GM23248 (cell line): ENCODE measurements around the gene CACNA1I. TPM values are rescaled to one million over a fixed set of nuclear protein-coding genes. Genes with fewer than 3 reads are reported as not detected.

Experiments used
- DNase-seq: peaks from one replicate; pipeline ENCODE4 v3.0.0-alpha.2; 2015
- H2AFZ ChIP-seq: fragments of 200-600 bp; sonication (generic); 2 replicates; pipeline ENCODE4 v1.6.1; 2016; ENCODE audit warnings: antibody characterized with exemption
- H3F3A ChIP-seq: fragments of 200-600 bp; sonication (generic); 2 replicates; pipeline ENCODE4 v1.6.1; 2016; ENCODE audit warnings: mild to moderate bottlenecking, antibody characterized with exemption, mixed run types; ENCODE audit not compliant: insufficient read depth
- H3K27ac ChIP-seq: fragments of 200-600 bp; sonication (generic); 2 replicates; pipeline ENCODE4 v1.5.1; 2016; ENCODE audit warnings: mild to moderate bottlenecking
- H3K27me3 ChIP-seq: fragments of 200-600 bp; sonication (generic); replicated peaks from 2 replicates; pipeline ENCODE4 v1.6.1; 2016; ENCODE audit warnings: mild to moderate bottlenecking; ENCODE audit not compliant: insufficient read depth
- H3K36me3 ChIP-seq: fragments of 200-600 bp; sonication (generic); 2 replicates; pipeline ENCODE4 v1.6.1; 2016; ENCODE audit warnings: low read depth, mild to moderate bottlenecking
- H3K4me1 ChIP-seq: fragments of 200-600 bp; sonication (generic); 2 replicates; pipeline ENCODE4 v1.6.1; 2016; ENCODE audit warnings: mild to moderate bottlenecking; ENCODE audit not compliant: insufficient read depth
- H3K4me2 ChIP-seq: fragments of 200-600 bp; sonication (generic); one replicate; pipeline ENCODE4 v1.6.1; 2016; ENCODE audit warnings: mild to moderate bottlenecking; ENCODE audit not compliant: unreplicated experiment
- H3K4me3 ChIP-seq: fragments of 200-600 bp; sonication (generic); 2 replicates; pipeline ENCODE4 v1.5.1; 2016; ENCODE audit warnings: mild to moderate bottlenecking
- H3K79me2 ChIP-seq: fragments of 200-600 bp; sonication (generic); 2 replicates; pipeline ENCODE4 v1.6.1; 2016; ENCODE audit warnings: mild to moderate bottlenecking; ENCODE audit not compliant: insufficient read depth
- H3K9ac ChIP-seq: fragments of 200-600 bp; sonication (generic); 2 replicates; pipeline ENCODE4 v1.6.1; 2016; ENCODE audit warnings: mild to moderate bottlenecking
- H3K9me2 ChIP-seq: fragments of 200-600 bp; sonication (generic); 2 replicates; pipeline ENCODE4 v1.6.1; 2016; ENCODE audit warnings: mixed run types, mild to moderate bottlenecking, moderate library complexity; ENCODE audit not compliant: insufficient read depth
- H3K9me3 ChIP-seq: fragments of 200-600 bp; sonication (generic); one replicate; pipeline ENCODE4 v1.6.1; 2017; ENCODE audit warnings: low read depth
- H4K20me1 ChIP-seq: fragments of 200-600 bp; sonication (generic); 2 replicates; pipeline ENCODE4 v1.6.0; 2016; ENCODE audit not compliant: insufficient read depth
- EZH2 ChIP-seq: fragments of 200-600 bp; sonication (generic); IDR thresholded peaks from 2 replicates; pipeline ENCODE4 v1.6.1; 2018; ENCODE audit warnings: antibody characterized with exemption, mild to moderate bottlenecking; ENCODE audit not compliant: insufficient read depth, poor library complexity, severe bottlenecking
- EZH2phosphoT487 ChIP-seq: fragments of 200-600 bp; sonication (generic); IDR thresholded peaks from 2 replicates; pipeline ENCODE4 v1.6.1; 2018; ENCODE audit warnings: antibody characterized with exemption, moderate library complexity, mild to moderate bottlenecking, low read depth; ENCODE audit not compliant: insufficient read depth
- WGBS, 2 experiments: methylation state at CpG; one replicate each; pipeline ENCODE4 v1.1.6; 2015 to 2017; ENCODE audit warnings: low lambda C conversion rate in 2 of 2, low coverage in 1 of 2; ENCODE audit errors: missing lambda C conversion rate in 2 of 2; 5-methylcytosine and 5-hydroxymethylcytosine counted together
- in situ Hi-C: fragments of 300-500 bp; cut with MboI; formaldehyde crosslinking; loops from 2 replicates; pipeline ENCODE4 v1.15.0; 2020
- polyA plus RNA-seq: library from polyadenylated mRNA; unstranded; fragments of >200 nt; fragmentation: Nextera tagmentation; extraction: Ambion mirVana; gene quantifications from 2 replicates; pipeline ENCODE4 v1.2.1, GENCODE V29; 2016
- total RNA-seq: library from RNA; depleted of rRNA; stranded (reverse); fragments of >200 nt; shearing (Covaris generic); gene quantifications from 2 replicates; pipeline ENCODE4 v1.2.3, GENCODE V29; 2014

Gene CACNA1I
- total and polyA plus RNA-seq, 2 experiments from 2014 or later: not detected

DNA sequence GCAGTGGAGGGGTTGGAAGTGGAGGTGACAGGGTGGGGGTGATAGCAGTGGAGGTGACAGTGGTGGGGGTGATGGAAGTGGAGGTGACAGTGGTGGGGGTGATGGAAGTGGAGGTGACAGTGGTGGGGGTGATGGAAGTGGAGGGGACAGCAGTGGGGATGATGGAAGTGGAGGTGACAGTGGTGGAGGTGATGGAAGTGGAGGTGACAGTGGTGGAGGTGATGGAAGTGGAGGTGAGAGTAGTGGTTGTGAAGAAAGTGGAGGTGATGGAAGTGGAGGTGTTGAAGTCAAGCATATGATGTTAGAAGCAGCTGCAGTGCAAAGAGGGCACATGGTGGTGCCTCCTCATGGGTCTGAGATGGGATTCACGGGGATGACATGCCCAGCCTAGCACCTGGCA lies 141.5 kb downstream of the CACNA1I start:
- in situ Hi-C loops: no loop called here
- no peaks in the 10 kb centered on the region for H4K20me1 ChIP-seq
- H3K4me3 ChIP-seq: no peak overlapping the region
- DNase-seq: no peak
- H3K79me2 ChIP-seq: no peaks in the 10 kb centered on the region
- no peaks in the 10 kb centered on the region for H3K4me1 ChIP-seq
- TF ChIP-seq EZH2phosphoT487 (no peak), EZH2 (no peak)
- 29 to 36% methylated on average over 1 of the region's 1 CpG for WGBS, 2 experiments
- H3K9me3 ChIP-seq: no peaks in the 10 kb centered on the region
- H3F3A ChIP-seq: no peaks in the 10 kb centered on the region
- no peaks in the 10 kb centered on the region for H3K36me3 ChIP-seq
- H2AFZ ChIP-seq: no peak overlapping the region
- peaks cover 42% of the 10 kb centered on the region for H3K27me3 ChIP-seq
- no peaks in the 10 kb centered on the region for H3K9me2 ChIP-seq
- H3K4me2 ChIP-seq: no peak overlapping the region
- H3K27ac ChIP-seq: no peak overlapping the region
- H3K9ac ChIP-seq: no peak overlapping the region

DNA sequence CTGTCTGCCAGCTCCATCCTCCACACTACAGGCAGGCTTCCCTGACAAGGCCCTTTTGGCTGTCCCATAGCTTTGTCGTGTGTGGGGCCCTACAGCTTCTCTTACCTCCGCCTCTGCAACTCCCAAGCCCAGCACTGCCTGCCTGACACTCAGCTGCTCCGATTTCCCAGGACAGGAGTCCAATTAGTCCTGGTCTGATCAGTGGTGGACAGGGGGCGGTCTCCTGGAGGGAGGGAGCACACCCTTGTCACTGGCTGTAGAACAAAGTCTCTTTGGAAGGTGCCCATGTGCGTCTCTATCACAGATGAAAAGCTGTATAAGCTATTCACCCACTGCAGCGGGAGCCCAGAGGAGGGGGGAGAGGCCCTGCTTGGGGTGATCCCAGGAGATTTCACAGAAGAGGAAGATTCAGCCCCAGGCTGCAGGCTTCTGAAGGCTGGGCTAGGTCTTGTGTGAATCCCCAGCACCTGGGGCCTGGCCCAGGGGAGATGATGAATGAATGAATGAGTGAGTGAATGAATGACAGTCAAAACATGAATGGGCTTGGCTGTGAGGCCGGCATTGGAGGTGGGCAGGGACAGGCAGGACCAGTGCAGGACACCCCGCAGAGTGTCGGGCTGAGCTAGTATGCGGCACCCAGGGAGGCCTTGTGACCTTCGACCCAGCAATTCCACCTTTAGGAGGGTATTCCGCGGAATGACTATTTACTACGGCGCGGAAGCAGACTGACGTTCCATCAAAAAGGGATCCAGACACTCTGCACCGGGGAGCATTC lies 142.4 kb downstream of the CACNA1I start:
- no peak for DNase-seq
- peaks cover 42% of the 10 kb centered on the region for H3K27me3 ChIP-seq

DNA sequence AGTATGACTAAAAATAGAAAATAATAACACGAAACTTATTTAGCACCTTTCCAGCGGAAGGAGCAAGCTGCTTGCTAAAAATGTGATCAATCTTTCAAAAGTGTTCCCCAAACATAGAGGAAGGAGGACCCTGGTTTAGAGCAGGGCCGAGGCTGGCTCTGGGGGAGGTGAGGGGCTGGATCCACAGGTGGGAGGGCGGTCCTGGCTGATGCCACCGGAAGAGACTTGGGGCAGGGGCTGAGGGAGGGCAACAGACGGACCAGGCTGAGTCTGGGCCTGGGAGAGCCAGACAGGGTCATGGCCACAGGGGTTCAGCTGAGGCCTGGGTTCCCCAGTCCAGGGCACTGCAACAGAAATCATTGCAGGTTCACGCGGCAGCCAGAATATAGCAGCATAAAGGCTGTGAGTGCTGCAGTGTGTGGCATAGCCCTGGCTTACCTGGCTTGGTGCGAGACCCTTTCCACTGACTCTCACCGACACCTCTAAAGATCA lies 143.3 kb downstream of the CACNA1I start:
- no peak overlapping the region for H3K4me3 ChIP-seq
- H4K20me1 ChIP-seq: no peaks in the 10 kb centered on the region
- no peak overlapping the region for H3K27ac ChIP-seq
- WGBS, 2 experiments: 61 to 63% methylated on average over 10 of the region's 10 CpGs
- no peaks in the 10 kb centered on the region for H3K4me1 ChIP-seq
- H3F3A ChIP-seq: no peaks in the 10 kb centered on the region
- H3K79me2 ChIP-seq: no peaks in the 10 kb centered on the region
- H3K36me3 ChIP-seq: no peaks in the 10 kb centered on the region
- peaks cover 38% of the 10 kb centered on the region for H3K27me3 ChIP-seq
- H2AFZ ChIP-seq: no peak overlapping the region
- no peak overlapping the region for H3K9ac ChIP-seq
- no peaks in the 10 kb centered on the region for H3K9me2 ChIP-seq
- no peak for DNase-seq
- no peaks in the 10 kb centered on the region for H3K9me3 ChIP-seq
- TF ChIP-seq EZH2phosphoT487 (no peak), EZH2 (no peak)
- in situ Hi-C loops: no loop called here
- H3K4me2 ChIP-seq: no peak overlapping the region

More for the DNA sequence above, 142.4 kb downstream of the CACNA1I start:
- no peaks in the 10 kb centered on the region for H3K9me2 ChIP-seq
- TF ChIP-seq EZH2phosphoT487: no peak
- TF ChIP-seq EZH2: no peak
- no peak overlapping the region for H3K9ac ChIP-seq
- H3K4me3 ChIP-seq: no peak overlapping the region
- no peaks in the 10 kb centered on the region for H3K4me1 ChIP-seq
- in situ Hi-C loops: no loop called here
- H3K9me3 ChIP-seq: no peaks in the 10 kb centered on the region
- no peak overlapping the region for H3K27ac ChIP-seq
- H3K79me2 ChIP-seq: no peaks in the 10 kb centered on the region
- no peaks in the 10 kb centered on the region for H4K20me1 ChIP-seq
- H3K36me3 ChIP-seq: no peaks in the 10 kb centered on the region
- no peak overlapping the region for H2AFZ ChIP-seq
- H3K4me2 ChIP-seq: no peak overlapping the region
- WGBS, 2 experiments: 35 to 44% methylated on average over 18 of the region's 18 CpGs
- H3F3A ChIP-seq: no peaks in the 10 kb centered on the region

DNA sequence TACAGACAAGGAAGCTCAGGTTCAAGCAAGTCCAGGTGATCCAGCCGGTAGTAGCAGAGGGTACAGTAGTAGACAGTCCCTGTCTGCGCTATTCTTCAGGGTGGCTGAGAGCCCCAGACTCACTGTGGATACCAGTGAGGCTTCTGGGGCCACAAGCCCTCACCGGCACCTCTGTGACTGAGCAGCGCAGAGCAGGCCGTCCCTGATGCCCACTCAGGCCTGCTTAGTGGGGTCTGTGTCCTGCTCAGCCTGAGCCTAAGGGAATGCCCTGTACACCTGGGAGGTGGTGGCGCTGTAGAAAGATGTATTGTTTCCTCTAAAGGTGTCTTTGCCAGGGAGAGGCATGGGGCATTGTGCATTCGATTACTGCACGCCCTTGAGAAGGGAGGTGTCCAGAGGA lies 143.8 kb downstream of the CACNA1I start:
- H3K79me2 ChIP-seq: no peaks in the 10 kb centered on the region
- H3K4me2 ChIP-seq: no peak overlapping the region
- H3K27me3 ChIP-seq: peaks cover 34% of the 10 kb centered on the region
- no peak for TF ChIP-seq EZH2
- TF ChIP-seq EZH2phosphoT487: no peak
- no peak overlapping the region for H3K27ac ChIP-seq
- no peak for DNase-seq
- no peaks in the 10 kb centered on the region for H3K36me3 ChIP-seq
- no peak overlapping the region for H3K9ac ChIP-seq
- H4K20me1 ChIP-seq: no peaks in the 10 kb centered on the region
- no peaks in the 10 kb centered on the region for H3F3A ChIP-seq
- in situ Hi-C loops: no loop called here
- H3K4me1 ChIP-seq: no peaks in the 10 kb centered on the region
- H3K9me2 ChIP-seq: no peaks in the 10 kb centered on the region
- WGBS, 2 experiments: 71 to 73% methylated on average over 8 of the region's 8 CpGs
- no peak overlapping the region for H3K4me3 ChIP-seq
- H3K9me3 ChIP-seq: no peaks in the 10 kb centered on the region
- H2AFZ ChIP-seq: no peak overlapping the region
